ENCODE results near the gene RSBN1. TPM values are rescaled to one million over a fixed set of nuclear protein-coding genes. Genes with fewer than 3 reads are reported as not detected.
"Not testable (repeated sequence)": the region's sequence is repeated elsewhere in the genome, so short reads cannot be mapped to it uniquely, and the experiment has no call there.

The RSBN1 gene
- total RNA-seq, 1 donor from 2014 or later: 15.0 TPM

DNA sequence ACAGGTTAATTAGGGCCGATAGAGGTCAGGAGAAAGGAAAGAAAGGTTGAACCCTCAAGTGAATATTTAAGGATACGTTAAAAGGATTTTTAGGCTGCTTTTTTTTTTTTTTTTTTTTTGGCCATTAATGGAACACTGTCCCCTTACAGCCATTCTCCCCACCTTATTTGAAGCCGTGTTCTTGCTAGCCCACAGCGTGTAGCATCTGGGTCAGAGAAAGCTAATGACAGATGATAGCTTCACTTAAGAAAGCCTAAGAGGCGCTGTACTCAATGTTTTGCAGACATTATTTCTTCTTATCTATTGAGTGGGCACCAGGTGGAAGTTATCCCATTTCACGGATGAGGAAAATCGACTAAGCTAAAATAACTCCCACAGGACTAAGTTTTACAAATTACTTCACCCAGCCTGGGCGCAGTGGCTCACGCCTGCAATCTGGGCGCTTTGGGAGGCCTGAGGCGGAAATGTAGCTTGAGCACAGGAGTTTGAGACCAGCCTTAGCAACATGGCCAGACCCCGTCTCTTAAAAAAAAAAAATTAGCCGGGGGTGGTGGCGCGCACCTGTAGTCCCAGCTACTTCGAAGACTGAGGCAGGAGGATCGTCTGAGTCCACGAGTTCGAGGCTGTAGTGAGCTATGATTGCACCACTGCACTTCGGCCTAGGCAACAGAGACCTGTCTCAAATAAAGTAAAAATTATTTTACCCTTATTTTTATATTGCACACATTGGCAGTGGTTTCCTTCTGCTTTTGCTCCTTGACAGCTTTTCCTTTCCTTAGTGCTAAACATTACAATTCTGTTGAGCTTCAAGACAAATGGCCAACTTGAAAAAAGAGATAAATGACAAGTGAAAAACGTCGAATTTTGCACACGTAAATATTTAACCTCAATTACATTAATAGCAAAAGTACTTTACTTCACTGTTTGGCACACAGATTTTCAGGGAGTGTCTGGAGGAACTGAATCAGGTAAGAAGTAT, 51.9 kb downstream of the RSBN1 start:
- H3K27me3 Mint-ChIP-seq (ENCODE audit: unreplicated experiment): peaks cover 7% of the 10 kb centered on the region
- H3K4me1 Mint-ChIP-seq (ENCODE audit: unreplicated experiment): peaks cover 14% of the 10 kb centered on the region
- no peaks in the 10 kb centered on the region for H3K36me3 Mint-ChIP-seq (ENCODE audit: low read depth, unreplicated experiment)
- DNase-seq (ENCODE audit: low spot score): no peak
- H3K27ac Mint-ChIP-seq (ENCODE audit: unreplicated experiment): peak overlapping the region; percentile 98
- no peaks in the 10 kb centered on the region for H3K9me3 Mint-ChIP-seq (ENCODE audit: unreplicated experiment)
- peak overlapping the region; percentile 94 for H3K4me3 Mint-ChIP-seq (ENCODE audit: unreplicated experiment)
- TF ChIP-seq, protein P1, sequence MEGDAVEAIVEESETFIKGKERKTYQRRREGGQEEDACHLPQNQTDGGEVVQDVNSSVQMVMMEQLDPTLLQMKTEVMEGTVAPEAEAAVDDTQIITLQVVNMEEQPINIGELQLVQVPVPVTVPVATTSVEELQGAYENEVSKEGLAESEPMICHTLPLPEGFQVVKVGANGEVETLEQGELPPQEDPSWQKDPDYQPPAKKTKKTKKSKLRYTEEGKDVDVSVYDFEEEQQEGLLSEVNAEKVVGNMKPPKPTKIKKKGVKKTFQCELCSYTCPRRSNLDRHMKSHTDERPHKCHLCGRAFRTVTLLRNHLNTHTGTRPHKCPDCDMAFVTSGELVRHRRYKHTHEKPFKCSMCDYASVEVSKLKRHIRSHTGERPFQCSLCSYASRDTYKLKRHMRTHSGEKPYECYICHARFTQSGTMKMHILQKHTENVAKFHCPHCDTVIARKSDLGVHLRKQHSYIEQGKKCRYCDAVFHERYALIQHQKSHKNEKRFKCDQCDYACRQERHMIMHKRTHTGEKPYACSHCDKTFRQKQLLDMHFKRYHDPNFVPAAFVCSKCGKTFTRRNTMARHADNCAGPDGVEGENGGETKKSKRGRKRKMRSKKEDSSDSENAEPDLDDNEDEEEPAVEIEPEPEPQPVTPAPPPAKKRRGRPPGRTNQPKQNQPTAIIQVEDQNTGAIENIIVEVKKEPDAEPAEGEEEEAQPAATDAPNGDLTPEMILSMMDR (IDR thresholded peaks at IDR 0.05; ENCODE audit: unreplicated experiment): no peak

DNA sequence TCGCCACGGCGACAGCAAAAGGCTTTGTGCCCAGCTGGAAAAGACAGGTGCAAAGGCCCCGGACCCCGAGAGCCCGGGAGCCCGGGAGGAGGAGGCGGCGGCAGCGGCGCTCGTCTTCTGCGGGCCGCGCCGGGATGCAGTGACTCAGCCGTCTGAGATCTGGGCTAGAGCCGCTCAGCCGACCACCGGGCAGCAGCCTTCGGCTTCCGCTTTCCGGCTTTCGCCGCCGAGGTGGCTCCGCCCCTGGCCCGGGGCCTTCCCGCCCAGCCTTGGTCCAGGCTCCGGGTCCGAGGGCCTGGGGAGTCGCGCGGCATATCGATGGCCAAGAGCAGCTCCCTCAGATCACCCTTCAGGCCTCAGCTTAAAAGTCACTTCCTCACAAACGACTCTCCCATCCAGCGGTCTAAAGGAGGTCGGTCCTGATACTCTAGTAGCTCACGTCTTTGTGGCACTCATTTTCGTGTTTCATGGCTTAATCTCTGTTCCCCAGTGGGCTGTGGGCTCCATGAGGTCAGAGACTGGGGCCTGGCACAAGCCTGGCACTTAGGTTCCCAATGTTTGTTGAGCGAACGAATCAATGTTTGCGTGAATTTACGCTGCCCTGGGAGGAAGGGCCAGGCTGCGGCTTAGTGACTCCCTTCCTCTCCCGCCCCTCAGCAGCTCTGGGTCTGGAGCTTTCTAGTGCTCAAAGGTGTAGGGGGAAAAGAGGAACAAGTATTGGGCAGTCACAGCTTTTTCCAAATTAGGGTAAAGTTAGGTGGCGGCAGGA, 52.8 kb downstream of the RSBN1 start, which contains the start of gene PHTF1:
Gene PHTF1 (minus strand): TSS at position 154 of the 769 bp plus-strand sequence. CDS start 783 bp downstream, outside the sequence.
- peaks cover 15% of the 10 kb centered on the region for H3K4me1 Mint-ChIP-seq (ENCODE audit: unreplicated experiment)
- TF ChIP-seq, protein P1 (IDR thresholded peaks at IDR 0.05; ENCODE audit: unreplicated experiment): no peak

DNA sequence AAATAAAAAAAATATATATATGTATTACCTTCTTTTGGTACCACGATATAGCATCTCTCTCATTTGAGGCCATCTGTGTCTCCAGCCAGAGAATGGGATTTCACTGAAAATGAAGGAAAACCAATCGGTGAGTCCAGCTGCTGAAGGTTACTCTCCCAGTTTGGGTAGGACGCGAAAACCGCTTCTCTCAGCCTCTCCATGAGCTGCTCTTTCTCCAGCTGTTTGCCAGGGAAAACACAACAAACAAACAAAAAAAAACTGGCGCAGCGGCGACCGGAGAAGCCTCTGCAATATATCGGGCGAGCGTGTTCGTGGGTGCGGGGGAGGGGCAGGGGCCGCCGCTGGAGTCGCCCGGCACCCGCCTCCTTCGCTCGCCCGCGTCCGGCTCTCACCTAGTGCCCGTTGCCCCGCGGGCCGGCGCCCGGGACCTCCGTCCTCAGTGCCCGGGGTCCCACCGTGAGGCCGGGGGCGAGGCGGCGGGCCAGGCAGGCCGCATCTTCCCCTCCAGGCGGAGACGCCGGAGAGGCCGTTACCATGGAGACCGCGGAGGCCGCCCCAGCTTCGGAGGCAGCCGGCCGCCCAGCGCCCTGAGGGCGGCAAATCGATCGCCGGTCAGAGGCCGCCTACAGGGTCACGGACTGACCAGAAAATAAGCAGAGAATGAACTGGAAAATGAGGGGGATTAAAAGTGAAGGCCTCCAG, 53.5 kb downstream of the RSBN1 start:
- H3K36me3 Mint-ChIP-seq (ENCODE audit: low read depth, unreplicated experiment): no peaks in the 10 kb centered on the region
- peak; percentile 73 for DNase-seq (ENCODE audit: low spot score)
- peak overlapping the region; percentile 96 for H3K4me3 Mint-ChIP-seq (ENCODE audit: unreplicated experiment)
- peak overlapping the region; percentile 96 for H3K27ac Mint-ChIP-seq (ENCODE audit: unreplicated experiment)
- H3K4me1 Mint-ChIP-seq (ENCODE audit: unreplicated experiment): peaks cover 15% of the 10 kb centered on the region
- peaks cover 7% of the 10 kb centered on the region for H3K27me3 Mint-ChIP-seq (ENCODE audit: unreplicated experiment)
- TF ChIP-seq, protein P1 (IDR thresholded peaks at IDR 0.05; ENCODE audit: unreplicated experiment): no peak
- H3K9me3 Mint-ChIP-seq (ENCODE audit: unreplicated experiment): no peaks in the 10 kb centered on the region

More for the DNA sequence above, 52.8 kb downstream of the RSBN1 start, which contains the start of gene PHTF1:
- H3K36me3 Mint-ChIP-seq (ENCODE audit: low read depth, unreplicated experiment): no peaks in the 10 kb centered on the region
- no peaks in the 10 kb centered on the region for H3K9me3 Mint-ChIP-seq (ENCODE audit: unreplicated experiment)
- H3K27me3 Mint-ChIP-seq (ENCODE audit: unreplicated experiment): peaks cover 7% of the 10 kb centered on the region
- H3K27ac Mint-ChIP-seq (ENCODE audit: unreplicated experiment): peak within 1 kb of the TSS; percentile 98
- DNase-seq (ENCODE audit: low spot score): peak; percentile 82
- H3K4me3 Mint-ChIP-seq (ENCODE audit: unreplicated experiment): peak within 1 kb of the TSS; percentile 96

DNA sequence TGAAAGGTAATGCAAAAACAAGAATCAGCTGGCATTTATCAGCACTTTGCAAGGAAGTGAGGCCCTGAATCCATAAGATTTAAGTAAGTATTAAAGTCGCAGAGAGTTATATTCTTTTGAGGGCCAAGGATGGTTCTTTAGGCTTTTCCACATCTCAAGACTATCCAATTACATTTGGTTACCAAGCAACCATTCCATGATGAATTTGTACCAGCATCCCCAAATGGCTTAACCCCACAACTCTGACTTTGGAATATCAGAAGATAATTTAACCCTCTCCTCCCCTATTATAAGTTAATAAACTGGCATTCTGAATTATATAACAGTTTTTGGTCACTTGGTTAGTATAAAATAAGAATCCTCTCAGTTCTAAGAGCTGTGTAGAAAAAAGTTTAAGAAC, 55.8 kb downstream of the RSBN1 start:
- H3K9me3 Mint-ChIP-seq (ENCODE audit: unreplicated experiment): no peaks in the 10 kb centered on the region
- TF ChIP-seq, protein P1 (IDR thresholded peaks at IDR 0.05; ENCODE audit: unreplicated experiment): no peak
- H3K27me3 Mint-ChIP-seq (ENCODE audit: unreplicated experiment): peaks cover 7% of the 10 kb centered on the region
- H3K4me1 Mint-ChIP-seq (ENCODE audit: unreplicated experiment): peaks cover 15% of the 10 kb centered on the region
- peak overlapping the region; percentile 57 for H3K27ac Mint-ChIP-seq (ENCODE audit: unreplicated experiment)
- DNase-seq (ENCODE audit: low spot score): no peak
- H3K36me3 Mint-ChIP-seq (ENCODE audit: low read depth, unreplicated experiment): no peaks in the 10 kb centered on the region
- peak overlapping the region; percentile 54 for H3K4me3 Mint-ChIP-seq (ENCODE audit: unreplicated experiment)

DNA sequence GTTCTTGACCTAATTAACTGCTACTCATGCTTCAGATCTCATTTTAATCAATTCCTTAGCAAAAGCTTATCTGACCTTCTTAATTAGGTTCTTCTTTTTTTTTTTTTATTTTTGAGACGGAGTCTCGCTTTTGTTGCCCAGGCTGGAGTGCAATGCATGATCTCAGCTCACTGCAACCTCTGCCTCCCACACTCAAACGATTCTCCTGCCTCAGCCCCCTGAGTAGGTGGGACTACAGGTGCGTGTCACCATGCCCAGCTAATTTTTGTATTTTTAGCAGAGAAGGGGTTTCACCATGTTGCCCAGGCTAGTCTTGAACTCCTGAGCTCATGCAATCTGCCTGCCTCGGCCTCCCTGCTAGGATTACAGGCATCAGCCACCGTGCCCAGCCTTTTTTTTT, 58.9 kb downstream of the RSBN1 start:
- not testable (repeated sequence) for H3K9me3 Mint-ChIP-seq (ENCODE audit: unreplicated experiment); H3K36me3 Mint-ChIP-seq (ENCODE audit: low read depth, unreplicated experiment); DNase-seq (ENCODE audit: low spot score); H3K27ac Mint-ChIP-seq (ENCODE audit: unreplicated experiment); H3K27me3 Mint-ChIP-seq (ENCODE audit: unreplicated experiment); H3K4me3 Mint-ChIP-seq (ENCODE audit: unreplicated experiment)
- H3K4me1 Mint-ChIP-seq (ENCODE audit: unreplicated experiment): peaks cover 13% of the 10 kb centered on the region
